HG03108 (cell line): ENCODE measurements around the gene EXOC6.

Experiments
- ATAC-seq: cut with Tn5 transposase; IDR thresholded peaks from one replicate; pipeline ENCODE4 v1.9.1; 2021; ENCODE audit warnings: moderate library complexity; ENCODE audit not compliant: unreplicated experiment

Gene EXOC6

GRCh38 chr10:92832121-92832520 is 16.2 kb upstream of the EXOC6 start:
- no peak for ATAC-seq

- ATAC-seq = no peak
These were observed 15.2 kb upstream of the EXOC6 start for GRCh38 chr10:92832998-92833650.

GRCh38 chr10:92834331-92834730 is 14.0 kb upstream of the EXOC6 start:
- no peak for ATAC-seq

GRCh38 chr10:92834986-92835385 is 13.3 kb upstream of the EXOC6 start:
- no peak for ATAC-seq

GRCh38 chr10:92837456-92837855 is 10.9 kb upstream of the EXOC6 start:
- no peak for ATAC-seq

GRCh38 chr10:92839191-92840085 is 8.9 kb upstream of the EXOC6 start:
- no peak for ATAC-seq

- ATAC-seq = no peak
These were observed 3.6 kb upstream of the EXOC6 start for GRCh38 chr10:92844746-92845145.

- no peak for ATAC-seq
These were observed 2.4 kb upstream of the EXOC6 start for GRCh38 chr10:92845921-92846320.

- no peak for ATAC-seq
These were observed 2.0 kb upstream of the EXOC6 start for GRCh38 chr10:92846344-92846743.

GRCh38 chr10:92846854-92847201 is 1.5 kb upstream of the EXOC6 start:
- ATAC-seq = no peak

- ATAC-seq = no peak
These were observed 987 bp upstream of the EXOC6 start for GRCh38 chr10:92847202-92847864.

GRCh38 chr10:92848037-92848440 is 281 bp upstream of the EXOC6 start:
- ATAC-seq = no peak

GRCh38 chr10:92849234-92849525 is 860 bp downstream of the EXOC6 start:
- ATAC-seq = peak; percentile 19

- no peak for ATAC-seq
These were observed 1.3 kb downstream of the EXOC6 start for GRCh38 chr10:92849576-92850090.

GRCh38 chr10:92850185-92850584 is 1.9 kb downstream of the EXOC6 start:
- no peak for ATAC-seq

- ATAC-seq = no peak
These were observed 2.7 kb downstream of the EXOC6 start for GRCh38 chr10:92851003-92851402.

GRCh38 chr10:92855560-92855959 is 7.2 kb downstream of the EXOC6 start:
- ATAC-seq = no peak

GRCh38 chr10:92857904-92858514 is 9.7 kb downstream of the EXOC6 start:
- ATAC-seq = no peak

GRCh38 chr10:92867235-92867634 is 18.9 kb downstream of the EXOC6 start:
- no peak for ATAC-seq

- ATAC-seq = no peak
These were observed 19.7 kb downstream of the EXOC6 start for GRCh38 chr10:92868036-92868435.

- no peak for ATAC-seq
These were observed 20.2 kb downstream of the EXOC6 start for GRCh38 chr10:92868557-92868956.
